Bladder microvascular endothelial cell (primary cell): ENCODE data around the gene SPTLC3. TPM values are rescaled to one million over a fixed set of nuclear protein-coding genes. Genes with fewer than 3 reads are reported as not detected.

Source experiments
- total RNA-seq: library from RNA; depleted of rRNA; stranded (reverse); fragments of >200 nt; gene quantifications from 2 replicates; pipeline ENCODE4 v1.2.3, GENCODE V29; 2014

SPTLC3 gene
- 0.65 and 1.0 TPM in 2 replicates for total RNA-seq

GRCh38 chr20:13008761-13009681, at the start of gene SPTLC3:
SPTLC3 (plus strand) TSS chr20:13008972; CDS start chr20:13009268, 296 bp downstream.

Other genes starting within 250 kb of the SPTLC3 start
- gene ISM1, start 212.3 kb downstream of the SPTLC3 start, total RNA-seq = under 0.01 and 0.06 TPM in 2 replicates